Endothelial cell of umbilical vein (primary cell): Measurements from ENCODE around the gene GXYLT2. TPM values are rescaled to one million over a fixed set of nuclear protein-coding genes. Genes with fewer than 3 reads are reported as not detected.

Experiments
- BruUV-seq: library from RNA; stranded (reverse); fragments of 400-500 nt; replicated peaks from 2 replicates; lab custom pipeline; 2021; lab: Mats Ljungman, UMichigan
- CTCF ChIA-PET: fragments of 300-600, 350-600 bp; sonication (Branson Sonifier 250); formaldehyde crosslinking; loops from one replicate; lab custom pipeline; 2021; ENCODE audit warnings: antibody characterized with exemption, inconsistent platforms; lab: Charles Lee
- POLR2A ChIA-PET: fragments of 300-600, 350-600 bp; sonication (Branson Sonifier 250); formaldehyde crosslinking; loops from one replicate; lab custom pipeline; 2021; ENCODE audit warnings: antibody characterized with exemption, inconsistent platforms; lab: Charles Lee
- DNase-seq: peaks from one replicate; pipeline ENCODE4 v3.0.0-alpha.2; 2011; ENCODE audit warnings: low read depth, low spot score
- FAIRE-seq: peaks from 2 replicates; lab custom pipeline; 2011; peaks lifted over from hg19 to GRCh38; lab: Jason Lieb, UNC
- H2AFZ ChIP-seq: 2 replicates; pipeline ENCODE4 v1.6.0; 2012; ENCODE audit warnings: low read depth, low read length, control low read depth, inconsistent platforms
- H3K27ac ChIP-seq: 2 replicates; pipeline ENCODE4 v1.5.1; 2011; ENCODE audit warnings: low read depth, mild to moderate bottlenecking, control low read depth, low read length, moderate library complexity; ENCODE audit not compliant: insufficient read depth
- H3K27me3 ChIP-seq, 2 experiments: 2 replicates each; pipeline versions ENCODE4 v1.6.0 to v1.6.1; 2011; ENCODE audit warnings: low read length in 2 of 2, mixed read lengths in 1 of 2; ENCODE audit not compliant: control insufficient read depth in 2 of 2, insufficient read depth in 2 of 2
- H3K36me3 ChIP-seq, 2 experiments: 2 replicates in 1 of 2; 3 replicates in 1 of 2; pipeline ENCODE4 v1.5.1; 2011; ENCODE audit warnings: low read length in 2 of 2, mild to moderate bottlenecking in 1 of 2, moderate library complexity in 1 of 2; ENCODE audit not compliant: control insufficient read depth in 2 of 2, insufficient read depth in 2 of 2; ENCODE audit errors: extremely low read depth in 1 of 2
- H3K4me1 ChIP-seq: 3 replicates; pipeline ENCODE4 v1.5.1; 2011; ENCODE audit warnings: mild to moderate bottlenecking, low read length; ENCODE audit not compliant: control insufficient read depth, insufficient read depth; ENCODE audit errors: extremely low read depth
- H3K4me2 ChIP-seq: 2 replicates; pipeline ENCODE4 v1.6.1; 2011; ENCODE audit warnings: low read length, control low read depth, mixed read lengths; ENCODE audit not compliant: insufficient read depth
- H3K4me3 ChIP-seq, 3 experiments: fragments of 200-600 bp in 1 of 3; sonication (generic), shearing (Covaris generic) in 1 of 3; replicated peaks in 1 of 3; 2 replicates each; pipeline ENCODE4 v1.5.1; 2011 to 2016; ENCODE audit warnings: control low read depth in 3 of 3, low read length in 3 of 3, mild to moderate bottlenecking in 2 of 3, inconsistent platforms in 1 of 3, low read depth in 1 of 3, moderate library complexity in 1 of 3; ENCODE audit not compliant: insufficient read depth in 1 of 3
- H3K79me2 ChIP-seq: 2 replicates; pipeline ENCODE4 v1.6.0; 2012; ENCODE audit warnings: low read length, inconsistent platforms; ENCODE audit not compliant: control insufficient read depth, insufficient read depth
- H3K9ac ChIP-seq: replicated peaks from 2 replicates; pipeline ENCODE3; 2011; ENCODE audit warnings: low read length, control low read depth; ENCODE audit not compliant: insufficient read depth; ENCODE audit errors: extremely low read depth
- H3K9me1 ChIP-seq: replicated peaks from 3 replicates; pipeline ENCODE4 v1.6.0; 2011; ENCODE audit warnings: mild to moderate bottlenecking, low read length; ENCODE audit not compliant: control insufficient read depth, insufficient read depth; ENCODE audit errors: extremely low read depth
- H3K9me3 ChIP-seq: replicated peaks from 2 replicates; pipeline ENCODE4 v1.5.1; 2012; ENCODE audit warnings: low read length, inconsistent platforms; ENCODE audit not compliant: control insufficient read depth, insufficient read depth
- H4K20me1 ChIP-seq: replicated peaks from 2 replicates; pipeline ENCODE3; 2011; ENCODE audit warnings: mild to moderate bottlenecking, low read length; ENCODE audit not compliant: control insufficient read depth, insufficient read depth; ENCODE audit errors: extremely low read depth
- FOS ChIP-seq: IDR thresholded peaks from 2 replicates; pipeline ENCODE4 v1.6.1; 2011; ENCODE audit warnings: mild to moderate bottlenecking, low read length, moderate library complexity, borderline replicate concordance; ENCODE audit not compliant: insufficient read depth
- JUN ChIP-seq: IDR thresholded peaks from 2 replicates; pipeline ENCODE4 v1.6.1; 2011; ENCODE audit warnings: borderline replicate concordance, low read depth; ENCODE audit not compliant: insufficient read length, insufficient read depth
- POLR2AphosphoS5 ChIP-seq: IDR thresholded peaks from 2 replicates; pipeline ENCODE4 v1.6.1; 2012; ENCODE audit warnings: low read depth, mild to moderate bottlenecking, control low read depth, low read length, moderate library complexity; ENCODE audit not compliant: insufficient read depth
- dilution Hi-C: fragments of 300-500 bp; cut with MboI; formaldehyde crosslinking; loops from one replicate; pipeline ENCODE4 v1.15.0; 2019; ENCODE audit warnings: low sequenced_read_pairs; ENCODE audit not compliant: extremely low pct_ligation_motif_present
- intact Hi-C: fragments of 100-400 bp; cut with micrococcal nuclease; formaldehyde crosslinking; loops from one replicate; pipeline ENCODE4 v1.10.0; 2022
- polyA plus RNA-seq, 4 experiments: library from polyadenylated mRNA; depleted of rRNA in 3 of 4; stranded (reverse) in 3 of 4; unstranded in 1 of 4; fragments of >200 nt; gene quantifications; 2 replicates each; pipeline versions ENCODE4 v1.2.1 to v1.2.3, GENCODE V29; 2011 to 2012; ENCODE audit warnings: missing spikeins in 1 of 4
- total RNA-seq: library from RNA; stranded (reverse); gene quantifications from 2 replicates; pipeline ENCODE4 v1.2.3, GENCODE V29; 2021

The GXYLT2 gene
- total and polyA plus RNA-seq, 2 donors (not counting 3 experiments of a cell fraction or from before 2014, with no cell fraction given), result 0.07 to 0.24 TPM

GRCh38 chr3:72896996-72897757, 9.3 kb downstream of the GXYLT2 start:
- Histone ChIP-seq H2AFZ (no peak overlapping the region), H3K27ac (no peak overlapping the region), H4K20me1 (no peaks in the 10 kb centered on the region), H3K4me3 (no peak overlapping the region), H3K9ac (no peak overlapping the region), H3K27me3 (peaks cover 0 to 10% of the 10 kb centered on the region in 2 experiments), H3K9me3 (no peaks in the 10 kb centered on the region), H3K36me3 (no peaks in the 10 kb centered on the region), H3K79me2 (no peaks in the 10 kb centered on the region), H3K4me2 (no peak overlapping the region), H3K4me1 (no peaks in the 10 kb centered on the region), H3K9me1 (no peaks in the 10 kb centered on the region)
- intact Hi-C loops, result no loop called here
- POLR2A ChIA-PET, result no interaction called here
- CTCF ChIA-PET, result interaction anchor here (1.2 to 1.9 kb wide), 2 partner anchors 9 to 15 kb away, joined by 3 to 4 read pairs; partner anchors contain the start of gene GXYLT2
- dilution Hi-C loops, result no loop called here
- DNase-seq (no peak), FAIRE-seq (no peak)
- BruUV-seq, result no TSS peak
- TF ChIP-seq JUN, result no peak
- TF ChIP-seq FOS, result no peak

- no peaks in the 10 kb centered on the region for H3K9me3 ChIP-seq
- no peak for TF ChIP-seq POLR2AphosphoS5
- no peak for FAIRE-seq
- no peaks in the 10 kb centered on the region for H3K36me3 ChIP-seq
- no peak for DNase-seq
- H3K27me3 ChIP-seq, result peaks cover 0 to 6% of the 10 kb centered on the region in 2 experiments
- ChIA-PET CTCF (no interaction called here), POLR2A (no interaction called here)
- intact Hi-C loops (no loop called here), dilution Hi-C loops (no loop called here)
- H3K79me2 ChIP-seq, result no peaks in the 10 kb centered on the region
- H3K9me1 ChIP-seq, result no peaks in the 10 kb centered on the region
- no peak overlapping the region for H3K27ac ChIP-seq
- no peaks in the 10 kb centered on the region for H4K20me1 ChIP-seq
- no peaks in the 10 kb centered on the region for H3K4me1 ChIP-seq
- no peak overlapping the region for H3K4me2 ChIP-seq
- no peak overlapping the region for H3K4me3 ChIP-seq
- no peak overlapping the region for H3K9ac ChIP-seq
- H2AFZ ChIP-seq, result no peak overlapping the region
- no TSS peak for BruUV-seq
Observed at GRCh38 chr3:72897758-72898007, 9.8 kb downstream of the GXYLT2 start.
